Stimulated activated CD8-positive, alpha-beta memory T cell treated with anti-CD3 and anti-CD28 coated beads, Interleukin-12 subunit alpha, Interleukin-12 subunit beta, amount 100 ng/mL, for 24 hours (primary cell): ENCODE results near the gene NPB.

ENCODE experiments used
- DNase-seq: peaks from one replicate; pipeline ENCODE4 v3.0.0-alpha.2; 2020; ENCODE audit errors: extremely low read depth

Gene NPB

DNA sequence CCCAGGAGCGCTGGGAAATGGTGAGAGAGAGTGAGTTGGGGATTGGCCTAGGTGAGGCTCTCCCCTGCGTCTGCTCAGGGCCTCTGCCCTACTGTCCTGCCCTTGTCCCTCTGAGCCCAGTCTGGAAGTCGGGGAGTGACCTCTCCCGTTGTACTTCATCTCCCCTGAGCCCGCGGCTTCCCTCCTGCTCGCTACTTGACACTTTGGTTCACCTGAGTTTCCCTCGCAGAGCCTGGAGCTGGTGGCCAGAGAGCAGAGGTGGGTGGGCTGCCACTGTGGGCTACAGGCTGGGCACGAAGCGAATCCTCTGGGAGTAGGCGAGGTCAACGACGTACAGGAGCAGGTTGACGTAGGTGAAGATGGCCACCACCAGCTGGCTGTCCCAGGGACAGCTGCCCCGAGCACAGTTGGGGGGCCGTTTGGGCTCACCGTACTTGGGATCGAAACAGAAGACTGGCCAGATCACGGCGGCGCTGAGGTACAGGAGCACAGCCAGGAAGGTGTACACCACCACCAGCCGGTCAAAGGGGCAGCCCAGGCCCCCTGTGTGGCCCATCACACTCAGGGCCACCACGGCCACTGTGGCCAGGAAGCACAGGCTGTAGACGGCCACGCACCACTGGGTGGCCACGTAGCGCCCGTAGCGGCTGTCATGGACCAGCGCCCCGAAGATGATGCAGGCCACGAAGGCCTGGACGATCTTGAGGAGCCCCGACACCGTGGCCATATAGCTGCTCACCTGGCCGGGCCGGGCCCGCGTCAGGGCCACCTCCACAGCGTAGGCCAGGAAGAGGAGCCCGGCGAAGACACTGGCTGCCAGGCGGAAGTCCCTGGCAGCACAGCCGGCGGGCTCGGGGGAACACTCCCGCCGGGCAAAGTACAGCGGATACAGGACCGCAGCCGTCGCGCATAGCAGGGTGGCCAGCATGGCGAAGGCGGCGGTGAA, 38.8 kb downstream of the NPB start:
- no peak for DNase-seq

- DNase-seq, result no peak
Measured at GRCh38 chr17:81941484-81942166, 39.6 kb downstream of the NPB start.

GRCh38 chr17:81942167-81942553, 40.1 kb downstream of the NPB start:
- no peak for DNase-seq

DNA sequence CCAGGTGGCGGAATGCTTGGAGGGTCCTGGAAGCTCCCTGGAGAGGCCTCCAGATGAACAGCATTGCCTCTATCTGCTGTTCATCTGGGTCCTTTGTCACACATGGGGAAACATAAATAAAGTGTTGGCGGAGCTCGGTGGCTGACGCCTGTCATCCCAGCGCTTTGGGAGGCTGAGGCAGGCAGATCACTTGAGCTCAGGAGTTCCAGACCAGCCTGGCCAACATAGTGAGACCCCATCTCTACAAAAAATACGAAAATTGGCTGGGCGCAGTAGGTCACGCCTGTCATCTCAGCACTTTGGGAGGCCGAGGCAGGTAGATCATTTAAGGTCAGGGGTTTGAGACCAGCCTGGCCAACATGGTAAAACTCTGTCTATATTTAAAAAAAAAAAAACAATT, 42.8 kb downstream of the NPB start:
- DNase-seq, result no peak

DNA sequence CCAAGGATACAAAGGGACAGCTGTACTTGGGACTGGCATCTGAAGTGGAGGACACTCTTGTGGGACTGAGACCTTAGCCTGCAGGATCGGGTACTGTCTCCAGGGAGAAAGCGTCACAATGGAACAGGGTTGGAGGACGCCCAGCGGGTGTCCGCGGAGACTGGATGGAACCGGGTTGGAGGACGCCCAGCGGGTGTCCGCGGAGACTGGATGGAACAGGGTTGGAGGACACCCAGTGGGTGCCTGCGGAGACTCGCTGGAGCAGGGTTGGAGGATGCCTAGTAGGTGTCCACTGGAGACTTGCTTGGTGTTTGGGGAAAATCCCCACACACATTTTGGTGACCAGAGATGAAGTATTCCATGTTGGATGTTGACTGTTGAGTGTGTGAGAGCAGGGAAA, 45.2 kb downstream of the NPB start, which contains the start of gene MYADML2:
Gene MYADML2 (minus strand): TSS at position 45 of the 400 bp plus-strand sequence. CDS start 5,492 bp downstream, outside the sequence.
- DNase-seq, result no peak

- no peak for DNase-seq
Measured at GRCh38 chr17:81948635-81949378, 46.8 kb downstream of the NPB start.

DNA sequence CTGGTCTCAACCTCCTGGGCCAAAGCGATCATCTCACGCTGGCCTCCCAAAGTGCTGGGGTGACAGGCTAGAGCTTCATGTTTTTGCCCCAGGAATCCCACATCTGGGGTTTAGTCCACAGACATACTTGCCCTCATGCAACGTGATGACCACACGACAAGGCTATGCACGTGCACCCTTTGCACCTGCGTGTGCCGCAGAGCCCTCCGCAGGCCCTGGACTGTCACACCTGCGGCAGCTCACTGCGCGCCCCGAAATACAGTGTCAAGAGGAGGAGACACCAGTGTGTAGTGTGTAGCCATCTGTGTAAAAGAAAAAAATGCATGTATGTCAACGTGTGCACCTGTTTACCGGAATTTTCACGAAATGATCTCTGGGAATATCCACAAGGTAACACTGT, 48.5 kb downstream of the NPB start:
- DNase-seq, result no peak

- DNase-seq, result no peak
Measured at GRCh38 chr17:81951785-81952684, 50.0 kb downstream of the NPB start.
